Panc1 (cell line): ENCODE data around the gene RHBG. TPM values are rescaled to one million over a fixed set of nuclear protein-coding genes. Genes with fewer than 3 reads are reported as not detected.

Source experiments
- ATAC-seq: fragments of 200-7000 bp; cut with Tn5 transposase; 2 replicates; pipeline ENCODE4 v1.9.1; 2020; ENCODE audit warnings: mild to moderate bottlenecking, moderate library complexity
- BruUV-seq: library from RNA; stranded (reverse); fragments of 400-500 nt; replicated peaks from 2 replicates; lab custom pipeline; 2021; lab: Mats Ljungman, UMichigan
- CTCF ChIA-PET: fragments of 300-600 bp; sonication (Branson Sonifier 250); formaldehyde crosslinking; loops from one replicate; lab custom pipeline; 2022; ENCODE audit warnings: antibody characterized with exemption; lab: Charles Lee
- POLR2A ChIA-PET: fragments of 300-600 bp; sonication (Branson Sonifier 250); formaldehyde crosslinking; loops from one replicate; lab custom pipeline; 2022; ENCODE audit warnings: antibody characterized with exemption; lab: Charles Lee
- DNase-seq: peaks from one replicate; pipeline ENCODE4 v3.0.0-alpha.2; 2010; ENCODE audit warnings: low read depth, low spot score
- H3K27ac ChIP-seq: 2 replicates; pipeline ENCODE4 v1.5.1; 2011; ENCODE audit warnings: mild to moderate bottlenecking, low read length, inconsistent platforms
- H3K27me3 ChIP-seq: fragments of 200-500 bp; sonication (Bioruptor generic); 2 replicates; pipeline ENCODE4 v1.6.0; 2014; ENCODE audit warnings: low read length, inconsistent platforms; ENCODE audit not compliant: control insufficient read depth, insufficient read depth
- H3K36me3 ChIP-seq: fragments of 200-500 bp; sonication (Bioruptor generic); 2 replicates; pipeline ENCODE4 v1.5.1; 2014; ENCODE audit warnings: inconsistent platforms, mild to moderate bottlenecking, low read length, moderate library complexity; ENCODE audit not compliant: control insufficient read depth, insufficient read depth
- H3K4me1 ChIP-seq: 2 replicates; pipeline ENCODE4 v1.5.1; 2011; ENCODE audit warnings: inconsistent platforms, mild to moderate bottlenecking, low read length, moderate library complexity; ENCODE audit not compliant: control insufficient read depth, insufficient read depth
- H3K4me3 ChIP-seq, 2 experiments: 2 replicates each; pipeline ENCODE4 v1.5.1; 2011 to 2012; ENCODE audit warnings: low read depth in 2 of 2, low read length in 2 of 2, mild to moderate bottlenecking in 2 of 2, inconsistent platforms in 1 of 2, moderate library complexity in 1 of 2
- H3K9me3 ChIP-seq: fragments of 200-500 bp; sonication (Bioruptor generic); 2 replicates; pipeline ENCODE4 v1.5.1; 2014; ENCODE audit warnings: low read depth, mild to moderate bottlenecking, inconsistent platforms, low read length, moderate library complexity; ENCODE audit not compliant: control insufficient read depth, insufficient read depth
- CTCF ChIP-seq: fragments of 450-650 bp; IDR thresholded peaks from 2 replicates; pipeline ENCODE4 v1.5.1; 2017; ENCODE audit warnings: mild to moderate bottlenecking
- POLR2AphosphoS5 ChIP-seq: IDR thresholded peaks from 2 replicates; pipeline ENCODE4 v1.6.1; 2012; ENCODE audit warnings: mild to moderate bottlenecking, low read depth, low read length, moderate library complexity
- REST ChIP-seq, 2 experiments: IDR thresholded peaks; 2 replicates each; pipeline ENCODE4 v1.6.1; 2011 to 2012; ENCODE audit warnings: low read depth in 2 of 2, control low read depth in 1 of 2, low read length in 1 of 2, mild to moderate bottlenecking in 1 of 2, moderate library complexity in 1 of 2; ENCODE audit not compliant: insufficient read depth in 1 of 2
- SIN3A ChIP-seq: IDR thresholded peaks from 2 replicates; pipeline ENCODE4 v1.6.1; 2012; ENCODE audit warnings: low read depth, mild to moderate bottlenecking, low read length, moderate library complexity, borderline replicate concordance; ENCODE audit not compliant: insufficient read depth
- TCF7L2 ChIP-seq: IDR thresholded peaks from 2 replicates; pipeline ENCODE4 v1.6.1; 2011; ENCODE audit warnings: mild to moderate bottlenecking, low read depth, low read length, inconsistent platforms
- in situ Hi-C: cut with HindIII; loops from 2 replicates; pipeline ENCODE4 v1.10.0; 2016; ENCODE audit warnings: low sequenced_read_pairs, low pct_unique_long_range_greater_than_20kb
- intact Hi-C: fragments of 100-400 bp; cut with micrococcal nuclease; formaldehyde crosslinking; loops from one replicate; pipeline ENCODE4 v1.10.0; 2022; ENCODE audit not compliant: unreplicated experiment
- total RNA-seq: library from RNA; stranded (reverse); gene quantifications from one replicate; pipeline ENCODE4 v1.2.1, GENCODE V29; 2021; ENCODE audit not compliant: unreplicated experiment

Gene RHBG
- total RNA-seq, 1 experiment from 2014 or later, result 0.28 TPM

GRCh38 chr1:156391701-156392100 lies 22.7 kb downstream of the RHBG start:
- intact Hi-C loops, result no loop called here
- POLR2A ChIA-PET, result no interaction called here

GRCh38 chr1:156392452-156392853 lies 23.4 kb downstream of the RHBG start:
- Histone ChIP-seq H3K27me3 (no peaks in the 10 kb centered on the region), H3K4me1 (no peaks in the 10 kb centered on the region), H3K36me3 (no peaks in the 10 kb centered on the region), H3K9me3 (no peaks in the 10 kb centered on the region), H3K27ac (no peak overlapping the region), H3K4me3 (no peak overlapping the region)
- in situ Hi-C loops, result no loop called here
- CTCF ChIA-PET, result no interaction called here
- DNase-seq, result no peak
- BruUV-seq, result no TSS peak
- no peak for TF ChIP-seq POLR2AphosphoS5
- TF ChIP-seq CTCF, result no peak
- TF ChIP-seq SIN3A, result no peak
- no peak for TF ChIP-seq REST (IDR thresholded peaks at IDR 0.05; ENCODE audit: insufficient read depth in 1 of 2, low read depth in 2 of 2, low read length in 1 of 2)
- no peak for TF ChIP-seq TCF7L2
- POLR2A ChIA-PET, result no interaction called here
- intact Hi-C loops, result no loop called here
- ATAC-seq, result no peak

More at GRCh38 chr1:156391701-156392100, 22.7 kb downstream of the RHBG start:
- H3K36me3 ChIP-seq, result no peaks in the 10 kb centered on the region
- no peak overlapping the region for H3K4me3 ChIP-seq
- H3K4me1 ChIP-seq, result no peaks in the 10 kb centered on the region
- in situ Hi-C loops, result no loop called here
- ATAC-seq, result no peak
- no TSS peak for BruUV-seq
- no peaks in the 10 kb centered on the region for H3K9me3 ChIP-seq
- H3K27me3 ChIP-seq, result no peaks in the 10 kb centered on the region
- no peak overlapping the region for H3K27ac ChIP-seq
- TF ChIP-seq REST (IDR thresholded peaks at IDR 0.05; ENCODE audit: insufficient read depth in 1 of 2, low read depth in 2 of 2, low read length in 1 of 2), result no peak
- no peak for TF ChIP-seq TCF7L2
- no peak for TF ChIP-seq POLR2AphosphoS5
- TF ChIP-seq CTCF, result no peak
- TF ChIP-seq SIN3A, result no peak
- CTCF ChIA-PET, result no interaction called here
- DNase-seq, result no peak
